Skeletal muscle satellite cell (primary cell): ENCODE measurements around the gene VPS13A.

Source experiments
- H3K27me3 ChIP-seq: 2 replicates; pipeline ENCODE4 v1.7.0; 2013; ENCODE audit warnings: low read length; ENCODE audit not compliant: control insufficient read depth, insufficient read depth
- H3K36me3 ChIP-seq: 2 replicates; pipeline ENCODE4 v1.7.0; 2013; ENCODE audit warnings: mild to moderate bottlenecking, control low read depth, low read length; ENCODE audit not compliant: insufficient read depth
- H3K4me1 ChIP-seq: 2 replicates; pipeline ENCODE4 v1.7.0; 2013; ENCODE audit warnings: low read length; ENCODE audit not compliant: control insufficient read depth, insufficient read depth
- H3K4me2 ChIP-seq: 2 replicates; pipeline ENCODE4 v1.7.0; 2013; ENCODE audit warnings: mild to moderate bottlenecking, low read length
- H3K4me3 ChIP-seq: 2 replicates; pipeline ENCODE4 v1.7.0; 2013; ENCODE audit warnings: low read length
- H3K9ac ChIP-seq: 2 replicates; pipeline ENCODE4 v1.7.0; 2013; ENCODE audit warnings: mild to moderate bottlenecking, low read depth, low read length, moderate library complexity
- H3K9me3 ChIP-seq: replicated peaks from 2 replicates; pipeline ENCODE4 v1.7.0; 2013; ENCODE audit warnings: mild to moderate bottlenecking, control low read depth, low read length

Gene VPS13A

DNA sequence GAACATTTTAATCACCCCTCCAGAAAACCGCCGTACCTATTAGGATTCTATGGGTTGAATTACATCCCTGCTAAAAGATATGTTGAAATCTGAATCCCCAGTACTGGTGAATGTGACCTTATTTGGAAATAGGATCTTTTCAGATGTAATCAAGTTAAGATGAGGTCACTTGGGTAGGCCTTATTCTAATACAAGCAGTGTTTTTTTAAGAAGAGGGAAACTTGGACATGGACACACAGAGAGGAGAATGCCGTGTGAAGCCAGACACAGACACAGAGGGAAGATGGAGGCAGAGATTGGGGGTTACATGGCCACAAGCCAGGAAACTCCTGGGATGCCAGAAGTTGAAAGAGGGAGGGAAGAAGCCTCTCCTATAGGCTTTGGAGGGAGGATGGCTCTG is 287.3 kb downstream of the VPS13A start:
- Histone ChIP-seq H3K36me3 (no peaks in the 10 kb centered on the region), H3K4me1 (peaks cover 19% of the 10 kb centered on the region), H3K9me3 (no peaks in the 10 kb centered on the region), H3K4me2 (no peak overlapping the region), H3K4me3 (no peak overlapping the region), H3K9ac (no peak overlapping the region), H3K27me3 (no peaks in the 10 kb centered on the region)

DNA sequence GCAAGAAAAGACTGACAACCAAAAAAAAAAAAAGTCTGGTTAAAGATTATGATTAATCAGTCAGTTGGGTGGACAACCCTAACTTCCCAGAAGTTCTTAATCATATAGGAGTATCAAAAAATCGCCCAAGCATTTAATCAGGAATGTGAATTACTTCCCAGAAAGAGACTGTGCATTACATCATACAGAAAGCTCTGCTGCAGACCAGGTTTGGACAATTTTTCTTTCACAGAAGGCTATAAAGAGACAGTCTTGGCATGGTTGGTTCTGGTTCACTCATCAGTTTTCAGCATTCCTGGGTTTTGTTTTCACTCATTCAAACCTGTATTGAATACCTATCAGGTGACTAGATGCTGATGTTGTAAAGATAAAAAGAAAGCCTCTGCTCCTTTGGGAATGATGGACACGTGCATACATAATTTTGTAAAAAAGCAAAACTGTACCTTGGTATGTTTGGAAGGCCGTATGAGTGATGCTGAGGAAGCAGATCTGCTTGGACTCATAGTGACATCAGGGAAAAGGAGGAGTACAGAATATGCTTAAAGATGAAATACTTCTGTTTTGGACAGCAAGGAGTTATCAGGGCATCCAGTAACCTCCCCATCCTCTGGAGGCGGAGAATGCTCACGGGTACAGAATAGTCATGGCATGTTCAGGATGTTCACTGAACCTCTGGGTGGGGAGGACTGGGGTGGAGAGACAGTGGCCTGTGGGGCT is 292.3 kb downstream of the VPS13A start:
- no peaks in the 10 kb centered on the region for H3K27me3 ChIP-seq
- H3K9ac ChIP-seq: no peak overlapping the region
- no peaks in the 10 kb centered on the region for H3K36me3 ChIP-seq
- no peak overlapping the region for H3K4me3 ChIP-seq
- H3K4me2 ChIP-seq: no peak overlapping the region
- H3K9me3 ChIP-seq: no peaks in the 10 kb centered on the region
- H3K4me1 ChIP-seq: peaks cover 14% of the 10 kb centered on the region
